Ectodermal cell (in vitro differentiated cells): ENCODE measurements around the gene FYB2.

Experiments used
- H3K27ac ChIP-seq: 2 replicates; pipeline ENCODE4 v1.7.0; 2013; ENCODE audit warnings: mild to moderate bottlenecking, low read depth, low read length; ENCODE audit not compliant: insufficient read depth, poor library complexity, severe bottlenecking
- H3K27me3 ChIP-seq: 2 replicates; pipeline ENCODE4 v1.7.0; 2013; ENCODE audit warnings: mild to moderate bottlenecking, low read length; ENCODE audit not compliant: insufficient read depth, control insufficient read depth, poor library complexity, severe bottlenecking
- H3K36me3 ChIP-seq: one replicate; pipeline ENCODE4 v1.7.0; 2013; ENCODE audit warnings: low read length; ENCODE audit not compliant: control insufficient read depth, insufficient read depth
- H3K4me1 ChIP-seq: one replicate; pipeline ENCODE4 v1.7.0; 2013; ENCODE audit warnings: low read length; ENCODE audit not compliant: control insufficient read depth, insufficient read depth
- H3K4me3 ChIP-seq: 2 replicates; pipeline ENCODE4 v1.7.0; 2013; ENCODE audit warnings: low read depth, low read length, control low read depth; ENCODE audit not compliant: insufficient read depth
- H3K9me3 ChIP-seq: 2 replicates; pipeline ENCODE4 v1.7.0; 2013; ENCODE audit warnings: mild to moderate bottlenecking, low read length, moderate library complexity; ENCODE audit not compliant: control insufficient read depth
- WGBS, 2 experiments: methylation state at CpG; one replicate each; pipeline ENCODE4 v1.1.7; 2013; ENCODE audit warnings: missing lambda C conversion rate in 2 of 2; 5-methylcytosine and 5-hydroxymethylcytosine counted together

FYB2 gene

GRCh38 chr1:56854521-56855099, 35.4 kb upstream of the FYB2 start, which contains the start of gene C8A:
TSS of gene C8A (plus strand) at chr1:56854797. CDS start at chr1:56854902, 105 bp downstream.
- WGBS, 2 experiments = 92 to 94% methylated on average over 2 of the region's 3 CpGs
- Histone ChIP-seq H3K4me3 (no peak within 1 kb of the TSS), H3K4me1 (peaks cover 4% of the 10 kb centered on the region)

GRCh38 chr1:56852476-56852875, 33.3 kb upstream of the FYB2 start:
- H3K4me3 ChIP-seq = no peak overlapping the region
- WGBS, 2 experiments = 0% methylated on average over 1 of the region's 1 CpG
- no peaks in the 10 kb centered on the region for H3K36me3 ChIP-seq
- H3K4me1 ChIP-seq = peaks cover 7% of the 10 kb centered on the region
- no peaks in the 10 kb centered on the region for H3K27me3 ChIP-seq
- H3K27ac ChIP-seq = no peak overlapping the region
- H3K9me3 ChIP-seq = no peaks in the 10 kb centered on the region

More at GRCh38 chr1:56854521-56855099, 35.4 kb upstream of the FYB2 start, which contains the start of gene C8A:
- no peaks in the 10 kb centered on the region for H3K9me3 ChIP-seq
- no peaks in the 10 kb centered on the region for H3K27me3 ChIP-seq
- H3K36me3 ChIP-seq = no peaks in the 10 kb centered on the region
- no peak within 1 kb of the TSS for H3K27ac ChIP-seq

GRCh38 chr1:56850922-56851321, 31.7 kb upstream of the FYB2 start:
- H3K4me1 ChIP-seq = peaks cover 7% of the 10 kb centered on the region
- H3K27ac ChIP-seq = no peak overlapping the region
- no peak overlapping the region for H3K4me3 ChIP-seq
- H3K36me3 ChIP-seq = no peaks in the 10 kb centered on the region
- H3K9me3 ChIP-seq = no peaks in the 10 kb centered on the region
- 94 to 96% methylated on average over 5 of the region's 5 CpGs for WGBS, 2 experiments
- no peaks in the 10 kb centered on the region for H3K27me3 ChIP-seq

GRCh38 chr1:56850411-56850810, 31.2 kb upstream of the FYB2 start:
- Histone ChIP-seq H3K27me3 (no peaks in the 10 kb centered on the region), H3K9me3 (no peaks in the 10 kb centered on the region), H3K36me3 (no peaks in the 10 kb centered on the region), H3K4me1 (peaks cover 7% of the 10 kb centered on the region), H3K27ac (no peak overlapping the region), H3K4me3 (no peak overlapping the region)
- WGBS, 2 experiments = 89 to 94% methylated on average over 2 of the region's 2 CpGs

- Histone ChIP-seq H3K27me3 (no peaks in the 10 kb centered on the region), H3K27ac (no peak overlapping the region), H3K9me3 (no peaks in the 10 kb centered on the region), H3K4me1 (peaks cover 8% of the 10 kb centered on the region), H3K4me3 (no peak overlapping the region), H3K36me3 (no peaks in the 10 kb centered on the region)
- 65 to 67% methylated on average over 7 of the region's 7 CpGs for WGBS, 2 experiments
Observed at GRCh38 chr1:56849750-56850149, 30.5 kb upstream of the FYB2 start.

- Histone ChIP-seq H3K4me3 (no peak overlapping the region), H3K4me1 (peaks cover 10% of the 10 kb centered on the region), H3K9me3 (no peaks in the 10 kb centered on the region), H3K27me3 (no peaks in the 10 kb centered on the region), H3K27ac (no peak overlapping the region), H3K36me3 (no peaks in the 10 kb centered on the region)
- WGBS, 2 experiments = 93 to 96% methylated on average over 3 of the region's 3 CpGs
Observed at GRCh38 chr1:56845343-56845742, 26.1 kb upstream of the FYB2 start.

- no peak overlapping the region for H3K4me3 ChIP-seq
- WGBS, 2 experiments = 38 to 41% methylated on average over 9 of the region's 9 CpGs
- H3K36me3 ChIP-seq = no peaks in the 10 kb centered on the region
- peaks cover 7% of the 10 kb centered on the region for H3K4me1 ChIP-seq
- no peaks in the 10 kb centered on the region for H3K27me3 ChIP-seq
- no peaks in the 10 kb centered on the region for H3K9me3 ChIP-seq
- H3K27ac ChIP-seq = no peak overlapping the region
Observed at GRCh38 chr1:56844545-56845136, 25.4 kb upstream of the FYB2 start.

- 94 to 98% methylated on average over 3 of the region's 3 CpGs for WGBS, 2 experiments
- H3K9me3 ChIP-seq = no peaks in the 10 kb centered on the region
- H3K4me3 ChIP-seq = no peak overlapping the region
- H3K36me3 ChIP-seq = no peaks in the 10 kb centered on the region
- no peaks in the 10 kb centered on the region for H3K27me3 ChIP-seq
- H3K4me1 ChIP-seq = peaks cover 3% of the 10 kb centered on the region
- no peak overlapping the region for H3K27ac ChIP-seq
Observed at GRCh38 chr1:56843544-56843943, 24.3 kb upstream of the FYB2 start.

- Histone ChIP-seq H3K9me3 (no peaks in the 10 kb centered on the region), H3K4me3 (no peak overlapping the region), H3K4me1 (peaks cover 4% of the 10 kb centered on the region), H3K36me3 (no peaks in the 10 kb centered on the region), H3K27ac (no peak overlapping the region), H3K27me3 (no peaks in the 10 kb centered on the region)
- WGBS, 2 experiments = 85 to 92% methylated on average over 3 of the region's 3 CpGs
Observed at GRCh38 chr1:56838759-56839158, 19.6 kb upstream of the FYB2 start.

- H3K27me3 ChIP-seq = no peaks in the 10 kb centered on the region
- WGBS, 2 experiments = 77 to 83% methylated on average over 9 of the region's 9 CpGs
- H3K4me3 ChIP-seq = no peak overlapping the region
Observed at GRCh38 chr1:56837244-56837939, 18.2 kb upstream of the FYB2 start.

More at GRCh38 chr1:56837244-56837939, 18.2 kb upstream of the FYB2 start:
- peaks cover 4% of the 10 kb centered on the region for H3K4me1 ChIP-seq
- no peak overlapping the region for H3K27ac ChIP-seq
- no peaks in the 10 kb centered on the region for H3K9me3 ChIP-seq
- H3K36me3 ChIP-seq = no peaks in the 10 kb centered on the region
